Heart left ventricle (tissue), 16 donors: ENCODE measurements around the gene CCDC3. TPM values are rescaled to one million over a fixed set of nuclear protein-coding genes. Genes with fewer than 3 reads are reported as not detected.
A peak's percentile ranks its signal among the peaks of the same experiment; 100 is the strongest.
"Not testable (repeated sequence)": the region's sequence is repeated elsewhere in the genome, so short reads cannot be mapped to it uniquely, and the experiment has no call there.

Experiments
- ATAC-seq, 4 donors: fragments of 200-7000 bp; cut with Tn5 transposase; one replicate each; pipeline ENCODE4 v1.9.1; 2020 to 2022; ENCODE audit warnings: moderate library complexity in 4 of 4, mild to moderate bottlenecking in 3 of 4, moderate number of reproducible peaks in 1 of 4
- DNase-seq, 5 donors: peaks; one replicate each; pipeline ENCODE4 v3.0.0-alpha.2; 2020
- H3K27ac ChIP-seq, 12 donors: fragments of 200-600 bp; sonication (generic) in 4 of 12; one replicate each; pipeline versions ENCODE4 v1.5.0 to v1.8.0; 2016 to 2022; ENCODE audit warnings: mild to moderate bottlenecking in 2 of 12
- H3K27me3 ChIP-seq, 9 donors: fragments of 200-600 bp; sonication (generic) in 2 of 9; one replicate each; pipeline versions ENCODE4 v1.5.1 to v1.8.0; 2016 to 2022; ENCODE audit warnings: mild to moderate bottlenecking in 3 of 9
- H3K36me3 ChIP-seq, 9 donors: fragments of 200-600 bp; sonication (generic) in 2 of 9; one replicate each; pipeline versions ENCODE4 v1.5.0 to v1.8.0; 2018 to 2022; ENCODE audit warnings: mild to moderate bottlenecking in 2 of 9
- H3K4me1 ChIP-seq, 12 donors: fragments of 200-600 bp; sonication (generic) in 4 of 12; one replicate each; pipeline versions ENCODE4 v1.5.0 to v1.8.0; 2016 to 2022; ENCODE audit warnings: mild to moderate bottlenecking in 3 of 12
- H3K4me3 ChIP-seq, 12 donors: fragments of 200-600 bp; sonication (generic) in 4 of 12; one replicate each; pipeline versions ENCODE4 v1.5.0 to v1.8.0; 2017 to 2022; ENCODE audit warnings: mild to moderate bottlenecking in 9 of 12, moderate library complexity in 4 of 12
- H3K9me3 ChIP-seq, 12 donors: fragments of 200-600 bp; sonication (generic) in 4 of 12; one replicate each; pipeline versions ENCODE4 v1.5.0 to v1.8.0; 2016 to 2022; ENCODE audit warnings: mild to moderate bottlenecking in 1 of 12
- POLR2A ChIP-seq, 2 donors: fragments of 450-650 bp; IDR thresholded peaks; one replicate each; pipeline ENCODE4 v1.6.1; 2017; ENCODE audit warnings: antibody characterized with exemption in 2 of 2, mild to moderate bottlenecking in 2 of 2, moderate library complexity in 2 of 2
- WGBS, 4 donors: extraction: QIAGEN DNeasy Blood & Tissue Kit in 2 of 4; methylation state at CpG; one replicate each; pipeline versions ENCODE4 v1.1.5 to v1.1.7; 2013 to 2018; 5-methylcytosine and 5-hydroxymethylcytosine counted together
- intact Hi-C, 10 donors: fragments of 100-400 bp; cut with DNase I; formaldehyde crosslinking; loops; one replicate each; pipeline versions ENCODE4 v1.11.1 to v1.14.2; 2022
- polyA plus RNA-seq, 2 donors: library from polyadenylated mRNA; stranded (reverse); fragments of 200-250 nt; gene quantifications; one replicate each; pipeline ENCODE4 v1.2.3, GENCODE V29; 2013
- total RNA-seq, 9 donors: library from RNA; depleted of rRNA in 2 of 9; stranded (reverse); fragments of >200 nt in 2 of 9; fragmentation: NEBNext Ultra II Directional in 3 of 9; extraction: Animal tissue kit (Norgen Biotek cat#: 25700) in 3 of 9; gene quantifications; one replicate each; pipeline versions ENCODE4 v1.1.0 to v1.2.4, GENCODE V29; 2016 to 2023
- TF ChIP-seq, protein P1 (sequence below), 12 donors: fragments of 200-600 bp; sonication (generic) in 4 of 12; IDR thresholded peaks; one replicate each; pipeline versions ENCODE4 v1.5.0 to v1.8.0; 2018 to 2022; ENCODE audit warnings: antibody characterized with exemption in 12 of 12, mild to moderate bottlenecking in 5 of 12
- donor health status: ischemic (EF 13 %, LVEDD 7.1; RV severe dilation, severe dysfunction).
- donor health status: healthy with polysubstance abuse.
- donor health status: DM: no; HTN: yes; CAD: no.
- donor health status: DM: no; HTN: no; CAD: no.
- donor health status: ischemic (EF 25% LVEDD 6.9; RV normal size, moderate dysfunction).
- donor health status: ischemic (EF 25% LVEDD 5.7; RV mildly dilated, moderate dysfunction).
- donor health status: healthy.
- donor health status: DM: yes; HTN: yes; CAD: no.
- donor health status: ischemic (EF 35%, LVEDD 5.7; RV mildly dilated, moderate dysfunction).
- donor health status: nonischemic (EF 11% LVEDD 7.7; RV severe dilation, severe dysfunction).
- donor health status: DM: yes; HTN: yes; CAD: no.
- donor health status: PGD.
- donor health status: ischemic (EF 29% LVEDD 5.4; RV normal size, mild dysfunction).
- donor health status: nonischemic (EF 23%, LVEDD 6.1; RV moderate dilation, normal function).

Gene CCDC3
- total and polyA plus RNA-seq, 11 donors: 1.6 to 15.4 (median 5.5) TPM

GRCh38 chr10:12995425-12995861 is 6.1 kb downstream of the CCDC3 start:
- Histone ChIP-seq H3K9me3 (no peaks in the 10 kb centered on the region), H3K27ac (peak overlapping the region in 2 of 12 donors; percentile 13 to 34), H3K36me3 (peaks cover 0 to 6% (median 0%) of the 10 kb centered on the region in 9 donors), H3K4me1 (peaks cover 0 to 19% (median 0%) of the 10 kb centered on the region in 12 donors), H3K4me3 (no peak overlapping the region), H3K27me3 (peaks cover 0 to 28% (median 0%) of the 10 kb centered on the region in 9 donors)
- WGBS, 4 donors: 43 to 47% (median 46%) methylated on average over 8 of the region's 8 CpGs
- no peak for ATAC-seq
- intact Hi-C loops: no loop called here
- DNase-seq: no peak
- no peak for TF ChIP-seq POLR2A (IDR thresholded peaks at IDR 0.05)
- TF ChIP-seq, protein P1, sequence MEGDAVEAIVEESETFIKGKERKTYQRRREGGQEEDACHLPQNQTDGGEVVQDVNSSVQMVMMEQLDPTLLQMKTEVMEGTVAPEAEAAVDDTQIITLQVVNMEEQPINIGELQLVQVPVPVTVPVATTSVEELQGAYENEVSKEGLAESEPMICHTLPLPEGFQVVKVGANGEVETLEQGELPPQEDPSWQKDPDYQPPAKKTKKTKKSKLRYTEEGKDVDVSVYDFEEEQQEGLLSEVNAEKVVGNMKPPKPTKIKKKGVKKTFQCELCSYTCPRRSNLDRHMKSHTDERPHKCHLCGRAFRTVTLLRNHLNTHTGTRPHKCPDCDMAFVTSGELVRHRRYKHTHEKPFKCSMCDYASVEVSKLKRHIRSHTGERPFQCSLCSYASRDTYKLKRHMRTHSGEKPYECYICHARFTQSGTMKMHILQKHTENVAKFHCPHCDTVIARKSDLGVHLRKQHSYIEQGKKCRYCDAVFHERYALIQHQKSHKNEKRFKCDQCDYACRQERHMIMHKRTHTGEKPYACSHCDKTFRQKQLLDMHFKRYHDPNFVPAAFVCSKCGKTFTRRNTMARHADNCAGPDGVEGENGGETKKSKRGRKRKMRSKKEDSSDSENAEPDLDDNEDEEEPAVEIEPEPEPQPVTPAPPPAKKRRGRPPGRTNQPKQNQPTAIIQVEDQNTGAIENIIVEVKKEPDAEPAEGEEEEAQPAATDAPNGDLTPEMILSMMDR (IDR thresholded peaks at IDR 0.05): no peak

GRCh38 chr10:12993595-12993994 is 7.9 kb downstream of the CCDC3 start:
- H3K27ac ChIP-seq: no peak overlapping the region
- intact Hi-C loops: no loop called here
- TF ChIP-seq, protein P1 (IDR thresholded peaks at IDR 0.05): no peak
- TF ChIP-seq POLR2A (IDR thresholded peaks at IDR 0.05): no peak
- no peak for DNase-seq
- no peaks in the 10 kb centered on the region for H3K9me3 ChIP-seq
- H3K4me3 ChIP-seq: no peak overlapping the region
- H3K36me3 ChIP-seq: peaks cover 0 to 6% (median 0%) of the 10 kb centered on the region in 9 donors
- H3K27me3 ChIP-seq: peaks cover 0 to 19% (median 0%) of the 10 kb centered on the region in 9 donors
- H3K4me1 ChIP-seq: peaks cover 0 to 19% (median 0%) of the 10 kb centered on the region in 12 donors
- WGBS, 4 donors: 46 to 63% (median 58%) methylated on average over 8 of the region's 8 CpGs
- peak in 1 of 4 donors; percentile 13 for ATAC-seq

DNA sequence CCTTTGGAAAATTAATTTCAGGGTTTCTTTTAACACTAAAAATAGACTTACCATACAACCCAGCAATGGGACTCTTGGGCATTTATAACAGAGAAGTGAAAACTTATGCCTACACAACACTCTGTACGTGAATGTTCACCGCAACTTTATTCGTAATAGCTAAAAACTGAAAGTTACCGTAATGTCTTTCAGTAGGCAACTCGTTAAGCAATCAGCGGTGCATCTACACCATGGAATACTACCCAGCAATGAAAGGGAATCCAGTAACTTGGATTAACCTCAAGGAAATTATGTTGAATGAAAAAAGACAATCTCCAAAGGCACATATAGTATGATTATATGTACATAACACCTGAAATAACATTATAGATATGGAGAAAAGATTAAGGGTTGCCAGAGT is 16.2 kb downstream of the CCDC3 start:
- no peak overlapping the region for H3K4me3 ChIP-seq
- TF ChIP-seq POLR2A (IDR thresholded peaks at IDR 0.05): no peak
- TF ChIP-seq, protein P1 (IDR thresholded peaks at IDR 0.05): no peak
- H3K9me3 ChIP-seq: peaks cover 0 to 19% (median 0%) of the 10 kb centered on the region in 12 donors
- H3K36me3 ChIP-seq: no peaks in the 10 kb centered on the region
- no peak overlapping the region for H3K27ac ChIP-seq
- H3K27me3 ChIP-seq: peaks cover 0 to 2% (median 0%) of the 10 kb centered on the region in 9 donors
- H3K4me1 ChIP-seq: peaks cover 0 to 3% (median 0%) of the 10 kb centered on the region in 12 donors
- 92 to 95% (median 94%) methylated on average over 6 of the region's 6 CpGs for WGBS, 4 donors
- intact Hi-C loops: no loop called here
- ATAC-seq (no peak), DNase-seq (no peak)

GRCh38 chr10:12984165-12984747 is 17.3 kb downstream of the CCDC3 start:
- DNase-seq (no peak), ATAC-seq (no peak)
- intact Hi-C loops: no loop called here
- Histone ChIP-seq H3K4me1 (peaks cover 0 to 3% (median 0%) of the 10 kb centered on the region in 12 donors), H3K9me3 (peaks cover 0 to 19% (median 0%) of the 10 kb centered on the region in 12 donors), H3K27ac (no peak overlapping the region), H3K27me3 (peaks cover 0 to 10% (median 0%) of the 10 kb centered on the region in 9 donors), H3K4me3 (no peak overlapping the region), H3K36me3 (no peaks in the 10 kb centered on the region)
- WGBS, 4 donors: 85 to 90% (median 89%) methylated on average over 7 of the region's 7 CpGs
- TF ChIP-seq, protein P1 (IDR thresholded peaks at IDR 0.05): no peak
- no peak for TF ChIP-seq POLR2A (IDR thresholded peaks at IDR 0.05)

DNA sequence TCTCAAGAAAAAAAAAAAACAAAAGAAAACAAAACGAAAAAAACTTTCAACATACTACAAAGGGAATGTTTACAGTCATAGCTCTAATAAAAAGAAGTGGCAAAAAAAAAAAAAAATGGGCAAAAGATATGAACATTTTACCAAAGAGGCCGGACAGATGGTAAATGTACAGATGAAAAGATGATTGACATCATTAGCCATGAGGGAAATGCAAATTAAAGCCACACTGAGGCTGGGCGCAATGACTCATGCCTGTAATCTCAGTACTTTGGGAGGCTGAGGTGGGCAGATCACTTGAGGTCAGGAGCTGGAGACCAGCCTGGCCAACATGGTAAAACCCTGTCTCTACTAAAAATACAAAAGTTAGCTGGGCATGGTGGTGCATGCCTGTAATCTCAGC is 17.9 kb downstream of the CCDC3 start:
- ATAC-seq, H3K27ac ChIP-seq, H3K4me1 ChIP-seq, DNase-seq, H3K4me3 ChIP-seq, H3K36me3 ChIP-seq, intact Hi-C loops: not testable (repeated sequence)
- peaks cover 0 to 16% (median 0%) of the 10 kb centered on the region in 9 donors for H3K27me3 ChIP-seq
- 72 to 81% (median 75%) methylated on average over 3 of the region's 3 CpGs for WGBS, 4 donors
- peaks cover 0 to 19% (median 0%) of the 10 kb centered on the region in 12 donors for H3K9me3 ChIP-seq
